SK-N-MC (cell line): ENCODE measurements around the gene FAM107B.

ENCODE experiments used
- EZH2 ChIP-seq: fragments of 200-600 bp; sonication (generic); IDR thresholded peaks from one replicate; pipeline ENCODE4 v1.6.1; 2017; ENCODE audit warnings: antibody characterized with exemption
- POLR2AphosphoS5 ChIP-seq: IDR thresholded peaks from 2 replicates; pipeline ENCODE4 v1.6.1; 2012; ENCODE audit warnings: mild to moderate bottlenecking, low read depth, low read length, borderline replicate concordance

DNA sequence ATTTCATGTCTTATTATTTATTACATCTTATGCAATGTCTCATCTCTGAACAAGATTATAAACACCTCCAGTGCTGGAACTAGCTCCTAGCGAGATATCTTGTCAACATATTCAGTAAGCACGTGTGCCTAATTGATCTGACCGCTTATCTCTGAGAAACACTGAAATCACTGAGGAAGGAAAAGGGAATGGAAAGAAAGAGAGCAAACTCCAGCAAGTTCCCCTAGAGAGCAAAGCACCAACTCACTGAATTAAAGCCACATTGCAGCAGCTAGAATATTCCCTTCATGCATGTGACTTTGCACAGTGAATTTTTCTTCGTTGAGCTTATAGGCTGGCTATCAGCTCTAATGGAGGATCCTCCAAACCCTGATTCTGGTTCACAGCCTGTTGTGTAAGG, 266.9 kb downstream of the FAM107B start:
- no peak for TF ChIP-seq EZH2
- TF ChIP-seq POLR2AphosphoS5 = no peak
